ENCODE results near the gene PERCC1.
A peak's percentile ranks its signal among the peaks of the same experiment; 100 is the strongest.

PERCC1 gene

GRCh38 chr16:1412847-1413246, 18.0 kb upstream of the PERCC1 start:
- Histone ChIP-seq H3K4me3 (ENCODE audit: low read length in 2 of 2) (no peak overlapping the region), H3K9ac (ENCODE audit: low read length in 2 of 2) (no peak overlapping the region), H3K4me1 (ENCODE audit: control insufficient read depth, insufficient read depth, low read length) (peaks cover 19% of the 10 kb centered on the region), H3K9me3 (ENCODE audit: control insufficient read depth in 2 of 2, low read length in 2 of 2) (no peaks in the 10 kb centered on the region), H3K27me3 (ENCODE audit: control insufficient read depth in 1 of 2, insufficient read depth in 2 of 2, low read length in 2 of 2) (no peaks in the 10 kb centered on the region), H3K27ac (ENCODE audit: low read length) (no peak overlapping the region), H3K36me3 (ENCODE audit: control insufficient read depth in 2 of 2, insufficient read depth in 2 of 2, low read length in 2 of 2) (peaks cover 4% of the 10 kb centered on the region in 2 donors)

- H3K9ac ChIP-seq (ENCODE audit: low read length in 2 of 2), result peak overlapping the region; percentile 60 to 69
- peak overlapping the region; percentile 55 for H3K27ac ChIP-seq (ENCODE audit: low read length)
- no peaks in the 10 kb centered on the region for H3K9me3 ChIP-seq (ENCODE audit: control insufficient read depth in 2 of 2, low read length in 2 of 2)
- H3K4me3 ChIP-seq (ENCODE audit: low read length in 2 of 2), result peak overlapping the region; percentile 67 to 86
- H3K27me3 ChIP-seq (ENCODE audit: control insufficient read depth in 1 of 2, insufficient read depth in 2 of 2, low read length in 2 of 2), result no peaks in the 10 kb centered on the region
- peaks cover 14% of the 10 kb centered on the region for H3K4me1 ChIP-seq (ENCODE audit: control insufficient read depth, insufficient read depth, low read length)
- peaks cover 4% of the 10 kb centered on the region in 2 donors for H3K36me3 ChIP-seq (ENCODE audit: control insufficient read depth in 2 of 2, insufficient read depth in 2 of 2, low read length in 2 of 2)
Observed at GRCh38 chr16:1413684-1414531, 17.0 kb upstream of the PERCC1 start.

GRCh38 chr16:1414532-1415260, 16.2 kb upstream of the PERCC1 start, which contains the start of gene UNKL:
Gene UNKL, minus strand, starts transcription at chr16:1414704. Its CDS starts 13 bp downstream, at chr16:1414691.
- Histone ChIP-seq H3K27ac (ENCODE audit: low read length) (peak within 1 kb of the TSS; percentile 73), H3K4me3 (ENCODE audit: low read length in 2 of 2) (peak within 1 kb of the TSS; percentile 67 to 86), H3K4me1 (ENCODE audit: control insufficient read depth, insufficient read depth, low read length) (peaks cover 14% of the 10 kb centered on the region), H3K9me3 (ENCODE audit: control insufficient read depth in 2 of 2, low read length in 2 of 2) (no peaks in the 10 kb centered on the region), H3K9ac (ENCODE audit: low read length in 2 of 2) (peak within 1 kb of the TSS; percentile 60 to 69), H3K27me3 (ENCODE audit: control insufficient read depth in 1 of 2, insufficient read depth in 2 of 2, low read length in 2 of 2) (no peaks in the 10 kb centered on the region), H3K36me3 (ENCODE audit: control insufficient read depth in 2 of 2, insufficient read depth in 2 of 2, low read length in 2 of 2) (peaks cover 4% of the 10 kb centered on the region in 2 donors)

GRCh38 chr16:1416521-1416941, 14.3 kb upstream of the PERCC1 start:
- Histone ChIP-seq H3K4me1 (ENCODE audit: control insufficient read depth, insufficient read depth, low read length) (peaks cover 24% of the 10 kb centered on the region), H3K27ac (ENCODE audit: low read length) (no peak overlapping the region), H3K9me3 (ENCODE audit: control insufficient read depth in 2 of 2, low read length in 2 of 2) (no peaks in the 10 kb centered on the region), H3K36me3 (ENCODE audit: control insufficient read depth in 2 of 2, insufficient read depth in 2 of 2, low read length in 2 of 2) (peaks cover 2 to 4% of the 10 kb centered on the region in 2 donors), H3K27me3 (ENCODE audit: control insufficient read depth in 1 of 2, insufficient read depth in 2 of 2, low read length in 2 of 2) (no peaks in the 10 kb centered on the region), H3K9ac (ENCODE audit: low read length in 2 of 2) (no peak overlapping the region), H3K4me3 (ENCODE audit: low read length in 2 of 2) (no peak overlapping the region)

GRCh38 chr16:1420111-1420539, 10.8 kb upstream of the PERCC1 start:
- Histone ChIP-seq H3K9ac (ENCODE audit: low read length in 2 of 2) (peak overlapping the region; percentile 81 to 92), H3K27ac (ENCODE audit: low read length) (peak overlapping the region; percentile 92), H3K4me1 (ENCODE audit: control insufficient read depth, insufficient read depth, low read length) (peaks cover 10% of the 10 kb centered on the region), H3K9me3 (ENCODE audit: control insufficient read depth in 2 of 2, low read length in 2 of 2) (no peaks in the 10 kb centered on the region), H3K4me3 (ENCODE audit: low read length in 2 of 2) (peak overlapping the region; percentile 92 to 95), H3K36me3 (ENCODE audit: control insufficient read depth in 2 of 2, insufficient read depth in 2 of 2, low read length in 2 of 2) (no peaks in the 10 kb centered on the region), H3K27me3 (ENCODE audit: control insufficient read depth in 1 of 2, insufficient read depth in 2 of 2, low read length in 2 of 2) (no peaks in the 10 kb centered on the region)

GRCh38 chr16:1422076-1422475, 8.8 kb upstream of the PERCC1 start:
- no peaks in the 10 kb centered on the region for H3K36me3 ChIP-seq (ENCODE audit: control insufficient read depth in 2 of 2, insufficient read depth in 2 of 2, low read length in 2 of 2)
- no peaks in the 10 kb centered on the region for H3K27me3 ChIP-seq (ENCODE audit: control insufficient read depth in 1 of 2, insufficient read depth in 2 of 2, low read length in 2 of 2)
- no peaks in the 10 kb centered on the region for H3K9me3 ChIP-seq (ENCODE audit: control insufficient read depth in 2 of 2, low read length in 2 of 2)
- no peak overlapping the region for H3K4me3 ChIP-seq (ENCODE audit: low read length in 2 of 2)
- H3K9ac ChIP-seq (ENCODE audit: low read length in 2 of 2), result no peak overlapping the region
- no peak overlapping the region for H3K27ac ChIP-seq (ENCODE audit: low read length)
- peaks cover 10% of the 10 kb centered on the region for H3K4me1 ChIP-seq (ENCODE audit: control insufficient read depth, insufficient read depth, low read length)

GRCh38 chr16:1424028-1424427, 6.8 kb upstream of the PERCC1 start:
- no peak overlapping the region for H3K27ac ChIP-seq (ENCODE audit: low read length)
- H3K9ac ChIP-seq (ENCODE audit: low read length in 2 of 2), result no peak overlapping the region
- H3K9me3 ChIP-seq (ENCODE audit: control insufficient read depth in 2 of 2, low read length in 2 of 2), result no peaks in the 10 kb centered on the region
- no peak overlapping the region for H3K4me3 ChIP-seq (ENCODE audit: low read length in 2 of 2)
- peaks cover 10% of the 10 kb centered on the region for H3K4me1 ChIP-seq (ENCODE audit: control insufficient read depth, insufficient read depth, low read length)
- no peaks in the 10 kb centered on the region for H3K36me3 ChIP-seq (ENCODE audit: control insufficient read depth in 2 of 2, insufficient read depth in 2 of 2, low read length in 2 of 2)
- no peaks in the 10 kb centered on the region for H3K27me3 ChIP-seq (ENCODE audit: control insufficient read depth in 1 of 2, insufficient read depth in 2 of 2, low read length in 2 of 2)

GRCh38 chr16:1425616-1426370, 5.1 kb upstream of the PERCC1 start:
- Histone ChIP-seq H3K9ac (ENCODE audit: low read length in 2 of 2) (no peak overlapping the region), H3K4me1 (ENCODE audit: control insufficient read depth, insufficient read depth, low read length) (peaks cover 3% of the 10 kb centered on the region), H3K9me3 (ENCODE audit: control insufficient read depth in 2 of 2, low read length in 2 of 2) (no peaks in the 10 kb centered on the region), H3K4me3 (ENCODE audit: low read length in 2 of 2) (no peak overlapping the region), H3K27ac (ENCODE audit: low read length) (no peak overlapping the region), H3K36me3 (ENCODE audit: control insufficient read depth in 2 of 2, insufficient read depth in 2 of 2, low read length in 2 of 2) (no peaks in the 10 kb centered on the region), H3K27me3 (ENCODE audit: control insufficient read depth in 1 of 2, insufficient read depth in 2 of 2, low read length in 2 of 2) (peaks cover 0 to 4% of the 10 kb centered on the region in 2 donors)

- H3K4me1 ChIP-seq (ENCODE audit: control insufficient read depth, insufficient read depth, low read length), result no peaks in the 10 kb centered on the region
- H3K9ac ChIP-seq (ENCODE audit: low read length in 2 of 2), result no peak overlapping the region
- no peak overlapping the region for H3K27ac ChIP-seq (ENCODE audit: low read length)
- H3K4me3 ChIP-seq (ENCODE audit: low read length in 2 of 2), result no peak overlapping the region
- no peaks in the 10 kb centered on the region for H3K9me3 ChIP-seq (ENCODE audit: control insufficient read depth in 2 of 2, low read length in 2 of 2)
- no peaks in the 10 kb centered on the region for H3K36me3 ChIP-seq (ENCODE audit: control insufficient read depth in 2 of 2, insufficient read depth in 2 of 2, low read length in 2 of 2)
- peaks cover 0 to 4% of the 10 kb centered on the region in 2 donors for H3K27me3 ChIP-seq (ENCODE audit: control insufficient read depth in 1 of 2, insufficient read depth in 2 of 2, low read length in 2 of 2)
Observed at GRCh38 chr16:1426734-1427471, 4.0 kb upstream of the PERCC1 start.
